Measurements from ENCODE around the gene ESPN.

ESPN gene

DNA sequence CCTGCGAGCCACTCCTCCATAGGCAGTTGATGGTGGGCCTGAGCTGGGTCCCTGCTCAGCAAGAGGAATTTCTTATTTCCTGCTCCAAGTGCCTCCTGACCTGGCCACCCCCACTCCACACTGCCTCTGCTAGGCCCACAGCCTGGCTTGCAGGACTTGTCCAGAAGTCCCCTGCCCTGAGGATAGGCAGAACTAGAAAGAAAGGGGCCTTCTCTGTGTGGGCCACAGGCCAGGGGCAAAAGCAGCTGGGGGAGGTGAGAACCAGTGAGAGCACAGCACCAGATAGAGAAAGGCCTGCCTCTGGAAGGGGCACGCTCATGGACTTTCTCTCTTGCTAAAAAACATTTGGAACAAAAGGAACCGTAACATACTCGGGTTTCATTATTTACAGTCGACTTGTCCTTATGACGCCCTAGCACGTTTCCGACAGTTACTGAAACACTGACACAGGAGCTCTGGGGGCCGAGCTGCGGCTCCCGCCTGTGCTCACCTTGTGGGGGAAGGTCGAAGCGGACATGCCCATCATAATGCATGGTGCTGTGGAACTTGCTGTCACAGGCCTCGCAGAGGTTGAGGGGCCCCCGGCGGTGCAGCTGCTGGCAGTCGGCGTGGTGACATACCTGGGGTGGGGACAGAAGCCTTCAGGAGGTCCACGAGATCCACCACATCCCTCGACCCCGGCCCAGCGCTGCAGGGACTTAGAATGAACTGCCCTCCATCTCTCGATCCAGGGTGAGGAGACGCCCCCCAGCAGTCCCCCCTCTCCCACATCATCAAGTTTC is 52.7 kb downstream of the ESPN start:
- TF ChIP-seq ZC3H10 (CRISPR knock-in tag; IDR thresholded peaks at IDR 0.05) (no peak), ZNF8 (CRISPR knock-in tag; IDR thresholded peaks at IDR 0.05) (no peak), GLIS3 (CRISPR knock-in tag; IDR thresholded peaks at IDR 0.05) (no peak)
- no peak for ATAC-seq

- ATAC-seq, result no peak
- TF ChIP-seq, protein P1, sequence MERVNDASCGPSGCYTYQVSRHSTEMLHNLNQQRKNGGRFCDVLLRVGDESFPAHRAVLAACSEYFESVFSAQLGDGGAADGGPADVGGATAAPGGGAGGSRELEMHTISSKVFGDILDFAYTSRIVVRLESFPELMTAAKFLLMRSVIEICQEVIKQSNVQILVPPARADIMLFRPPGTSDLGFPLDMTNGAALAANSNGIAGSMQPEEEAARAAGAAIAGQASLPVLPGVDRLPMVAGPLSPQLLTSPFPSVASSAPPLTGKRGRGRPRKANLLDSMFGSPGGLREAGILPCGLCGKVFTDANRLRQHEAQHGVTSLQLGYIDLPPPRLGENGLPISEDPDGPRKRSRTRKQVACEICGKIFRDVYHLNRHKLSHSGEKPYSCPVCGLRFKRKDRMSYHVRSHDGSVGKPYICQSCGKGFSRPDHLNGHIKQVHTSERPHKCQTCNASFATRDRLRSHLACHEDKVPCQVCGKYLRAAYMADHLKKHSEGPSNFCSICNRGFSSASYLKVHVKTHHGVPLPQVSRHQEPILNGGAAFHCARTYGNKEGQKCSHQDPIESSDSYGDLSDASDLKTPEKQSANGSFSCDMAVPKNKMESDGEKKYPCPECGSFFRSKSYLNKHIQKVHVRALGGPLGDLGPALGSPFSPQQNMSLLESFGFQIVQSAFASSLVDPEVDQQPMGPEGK (CRISPR knock-in tag; IDR thresholded peaks at IDR 0.05; ENCODE audit: borderline replicate concordance), result no peak
- TF ChIP-seq ARNTL (CRISPR knock-in tag; IDR thresholded peaks at IDR 0.05; ENCODE audit: borderline replicate concordance, low read depth) (no peak), ZFP3 (CRISPR knock-in tag; IDR thresholded peaks at IDR 0.05) (no peak), ISL1 (CRISPR knock-in tag; IDR thresholded peaks at IDR 0.05) (no peak), OSR1 (CRISPR knock-in tag; IDR thresholded peaks at IDR 0.05) (no peak), ZC3H10 (CRISPR knock-in tag; IDR thresholded peaks at IDR 0.05) (no peak), ZFP30 (CRISPR knock-in tag; IDR thresholded peaks at IDR 0.05) (no peak), SNAI2 (CRISPR knock-in tag; IDR thresholded peaks at IDR 0.05) (no peak), ZNF565 (CRISPR knock-in tag; conservative IDR thresholded peaks at IDR 0.05; ENCODE audit: low read depth) (no peak), TOX (CRISPR knock-in tag; IDR thresholded peaks at IDR 0.05; ENCODE audit: borderline replicate concordance) (no peak), ESRRG (CRISPR knock-in tag; IDR thresholded peaks at IDR 0.05) (no peak), CSDC2 (CRISPR knock-in tag; IDR thresholded peaks at IDR 0.05) (no peak), RARB (CRISPR knock-in tag; IDR thresholded peaks at IDR 0.05) (no peak), GLIS3 (CRISPR knock-in tag; IDR thresholded peaks at IDR 0.05) (no peak)
- TF ChIP-seq, protein P2, sequence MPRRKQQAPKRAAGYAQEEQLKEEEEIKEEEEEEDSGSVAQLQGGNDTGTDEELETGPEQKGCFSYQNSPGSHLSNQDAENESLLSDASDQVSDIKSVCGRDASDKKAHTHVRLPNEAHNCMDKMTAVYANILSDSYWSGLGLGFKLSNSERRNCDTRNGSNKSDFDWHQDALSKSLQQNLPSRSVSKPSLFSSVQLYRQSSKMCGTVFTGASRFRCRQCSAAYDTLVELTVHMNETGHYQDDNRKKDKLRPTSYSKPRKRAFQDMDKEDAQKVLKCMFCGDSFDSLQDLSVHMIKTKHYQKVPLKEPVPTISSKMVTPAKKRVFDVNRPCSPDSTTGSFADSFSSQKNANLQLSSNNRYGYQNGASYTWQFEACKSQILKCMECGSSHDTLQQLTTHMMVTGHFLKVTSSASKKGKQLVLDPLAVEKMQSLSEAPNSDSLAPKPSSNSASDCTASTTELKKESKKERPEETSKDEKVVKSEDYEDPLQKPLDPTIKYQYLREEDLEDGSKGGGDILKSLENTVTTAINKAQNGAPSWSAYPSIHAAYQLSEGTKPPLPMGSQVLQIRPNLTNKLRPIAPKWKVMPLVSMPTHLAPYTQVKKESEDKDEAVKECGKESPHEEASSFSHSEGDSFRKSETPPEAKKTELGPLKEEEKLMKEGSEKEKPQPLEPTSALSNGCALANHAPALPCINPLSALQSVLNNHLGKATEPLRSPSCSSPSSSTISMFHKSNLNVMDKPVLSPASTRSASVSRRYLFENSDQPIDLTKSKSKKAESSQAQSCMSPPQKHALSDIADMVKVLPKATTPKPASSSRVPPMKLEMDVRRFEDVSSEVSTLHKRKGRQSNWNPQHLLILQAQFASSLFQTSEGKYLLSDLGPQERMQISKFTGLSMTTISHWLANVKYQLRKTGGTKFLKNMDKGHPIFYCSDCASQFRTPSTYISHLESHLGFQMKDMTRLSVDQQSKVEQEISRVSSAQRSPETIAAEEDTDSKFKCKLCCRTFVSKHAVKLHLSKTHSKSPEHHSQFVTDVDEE (CRISPR knock-in tag; IDR thresholded peaks at IDR 0.05), result no peak
- TF ChIP-seq, protein P3, sequence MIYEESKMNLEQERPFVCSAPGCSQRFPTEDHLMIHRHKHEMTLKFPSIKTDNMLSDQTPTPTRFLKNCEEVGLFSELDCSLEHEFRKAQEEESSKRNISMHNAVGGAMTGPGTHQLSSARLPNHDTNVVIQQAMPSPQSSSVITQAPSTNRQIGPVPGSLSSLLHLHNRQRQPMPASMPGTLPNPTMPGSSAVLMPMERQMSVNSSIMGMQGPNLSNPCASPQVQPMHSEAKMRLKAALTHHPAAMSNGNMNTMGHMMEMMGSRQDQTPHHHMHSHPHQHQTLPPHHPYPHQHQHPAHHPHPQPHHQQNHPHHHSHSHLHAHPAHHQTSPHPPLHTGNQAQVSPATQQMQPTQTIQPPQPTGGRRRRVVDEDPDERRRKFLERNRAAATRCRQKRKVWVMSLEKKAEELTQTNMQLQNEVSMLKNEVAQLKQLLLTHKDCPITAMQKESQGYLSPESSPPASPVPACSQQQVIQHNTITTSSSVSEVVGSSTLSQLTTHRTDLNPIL (CRISPR knock-in tag; IDR thresholded peaks at IDR 0.05; ENCODE audit: low read depth), result no peak
- TF ChIP-seq, protein P4, sequence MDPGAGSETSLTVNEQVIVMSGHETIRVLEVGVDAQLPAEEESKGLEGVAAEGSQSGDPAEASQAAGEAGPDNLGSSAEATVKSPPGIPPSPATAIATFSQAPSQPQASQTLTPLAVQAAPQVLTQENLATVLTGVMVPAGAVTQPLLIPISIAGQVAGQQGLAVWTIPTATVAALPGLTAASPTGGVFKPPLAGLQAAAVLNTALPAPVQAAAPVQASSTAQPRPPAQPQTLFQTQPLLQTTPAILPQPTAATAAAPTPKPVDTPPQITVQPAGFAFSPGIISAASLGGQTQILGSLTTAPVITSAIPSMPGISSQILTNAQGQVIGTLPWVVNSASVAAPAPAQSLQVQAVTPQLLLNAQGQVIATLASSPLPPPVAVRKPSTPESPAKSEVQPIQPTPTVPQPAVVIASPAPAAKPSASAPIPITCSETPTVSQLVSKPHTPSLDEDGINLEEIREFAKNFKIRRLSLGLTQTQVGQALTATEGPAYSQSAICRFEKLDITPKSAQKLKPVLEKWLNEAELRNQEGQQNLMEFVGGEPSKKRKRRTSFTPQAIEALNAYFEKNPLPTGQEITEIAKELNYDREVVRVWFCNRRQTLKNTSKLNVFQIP (CRISPR knock-in tag; IDR thresholded peaks at IDR 0.05; ENCODE audit: borderline replicate concordance, low read depth), result no peak
- TF ChIP-seq, protein P5, sequence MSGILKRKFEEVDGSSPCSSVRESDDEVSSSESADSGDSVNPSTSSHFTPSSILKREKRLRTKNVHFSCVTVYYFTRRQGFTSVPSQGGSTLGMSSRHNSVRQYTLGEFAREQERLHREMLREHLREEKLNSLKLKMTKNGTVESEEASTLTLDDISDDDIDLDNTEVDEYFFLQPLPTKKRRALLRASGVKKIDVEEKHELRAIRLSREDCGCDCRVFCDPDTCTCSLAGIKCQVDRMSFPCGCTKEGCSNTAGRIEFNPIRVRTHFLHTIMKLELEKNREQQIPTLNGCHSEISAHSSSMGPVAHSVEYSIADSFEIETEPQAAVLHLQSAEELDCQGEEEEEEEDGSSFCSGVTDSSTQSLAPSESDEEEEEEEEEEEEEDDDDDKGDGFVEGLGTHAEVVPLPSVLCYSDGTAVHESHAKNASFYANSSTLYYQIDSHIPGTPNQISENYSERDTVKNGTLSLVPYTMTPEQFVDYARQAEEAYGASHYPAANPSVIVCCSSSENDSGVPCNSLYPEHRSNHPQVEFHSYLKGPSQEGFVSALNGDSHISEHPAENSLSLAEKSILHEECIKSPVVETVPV (CRISPR knock-in tag; IDR thresholded peaks at IDR 0.05), result no peak
Observed at GRCh38 chr1:6481820-6482219, 57.2 kb downstream of the ESPN start.

DNA sequence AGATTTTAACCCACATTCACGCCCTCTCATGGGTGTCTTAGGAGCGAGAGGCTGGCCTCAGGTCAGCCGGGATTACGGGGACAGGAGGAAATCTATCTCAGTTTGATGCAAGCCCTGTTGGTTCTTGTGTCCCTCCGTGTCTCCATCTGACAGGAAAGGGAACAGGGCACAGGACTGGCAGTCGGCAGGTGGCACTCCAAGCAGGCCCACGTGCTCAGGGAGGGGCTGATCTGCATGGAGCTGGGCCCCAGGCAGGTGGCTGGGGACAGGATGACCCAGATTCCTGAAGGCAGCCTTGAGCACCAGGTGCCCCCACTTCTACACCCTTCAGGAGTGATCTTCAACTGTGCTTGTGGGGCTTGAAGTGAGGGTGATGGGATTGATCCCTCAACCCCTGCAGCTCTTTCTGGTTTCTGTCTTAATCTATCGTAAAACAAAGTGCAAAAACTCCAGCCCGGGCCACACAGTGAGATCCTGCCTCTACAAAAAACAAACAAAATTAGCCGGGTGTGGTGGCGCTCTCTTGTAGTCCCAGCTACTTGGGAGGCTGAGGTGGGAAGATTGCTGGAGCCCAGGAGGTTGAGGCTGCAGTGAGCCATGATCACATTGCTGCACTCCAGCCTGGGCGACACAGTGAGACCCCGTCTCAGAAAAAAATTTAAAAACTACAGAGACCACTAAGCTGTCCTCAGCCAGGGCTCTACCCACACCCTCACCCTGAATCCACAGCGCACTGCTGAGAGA is 58.6 kb downstream of the ESPN start:
- TF ChIP-seq ZNF70 (CRISPR knock-in tag; IDR thresholded peaks at IDR 0.05) (no peak), OSR1 (CRISPR knock-in tag; IDR thresholded peaks at IDR 0.05) (no peak), TOX (CRISPR knock-in tag; IDR thresholded peaks at IDR 0.05; ENCODE audit: borderline replicate concordance) (no peak), PPARA (CRISPR knock-in tag; IDR thresholded peaks at IDR 0.05; ENCODE audit: borderline replicate concordance) (no peak), RARB (CRISPR knock-in tag; IDR thresholded peaks at IDR 0.05) (no peak), ZFP30 (CRISPR knock-in tag; IDR thresholded peaks at IDR 0.05) (no peak)
- TF ChIP-seq, protein P4 (CRISPR knock-in tag; IDR thresholded peaks at IDR 0.05; ENCODE audit: borderline replicate concordance, low read depth), result no peak
- TF ChIP-seq, protein P3 (CRISPR knock-in tag; IDR thresholded peaks at IDR 0.05; ENCODE audit: low read depth), result no peak
- ATAC-seq, result no peak
